ENCODE results near the gene DENND5B.
"Not testable (repeated sequence)": the region's sequence is repeated elsewhere in the genome, so short reads cannot be mapped to it uniquely, and the experiment has no call there.

The DENND5B gene

DNA sequence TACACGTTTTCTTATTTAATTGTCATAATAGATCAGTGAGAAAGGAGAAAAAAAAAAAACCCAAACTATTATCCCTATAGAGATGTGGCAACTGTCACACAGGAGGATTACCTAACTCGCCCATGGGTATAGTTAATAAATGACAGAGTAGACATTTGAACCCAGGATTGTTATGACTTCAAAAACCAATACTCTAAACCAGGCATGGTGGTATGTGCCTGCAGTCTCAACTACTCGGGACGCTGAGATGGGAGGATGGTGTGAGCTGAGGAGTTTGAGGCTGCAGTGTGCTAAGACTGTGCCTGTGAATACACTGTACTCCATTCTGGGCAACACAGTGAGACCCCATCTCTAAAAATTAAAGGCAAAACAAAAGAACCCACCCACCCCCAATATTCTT lies 114.5 kb downstream of the DENND5B start:
- no peak overlapping the region for H3K4me3 ChIP-seq (ENCODE audit: low read depth, low read length)

DNA sequence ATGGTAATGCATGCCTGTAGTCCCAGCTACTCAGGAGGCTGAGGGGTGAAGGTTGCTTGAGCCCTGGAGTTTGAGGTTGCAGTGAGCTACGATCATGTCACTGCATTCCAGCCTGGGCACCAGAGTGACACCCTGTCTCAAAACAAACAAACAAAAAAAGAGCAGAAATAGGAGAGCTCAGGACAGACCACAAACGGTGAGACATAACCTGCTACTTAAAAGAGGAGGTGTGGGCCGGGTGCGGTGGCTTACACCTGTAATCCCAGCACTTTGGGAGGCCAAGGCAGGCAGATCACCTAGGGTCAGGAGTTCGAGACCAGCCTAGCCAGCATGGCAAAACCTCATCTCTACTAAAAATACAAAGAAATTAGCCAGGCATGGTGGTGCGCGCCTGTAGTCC lies 115.3 kb downstream of the DENND5B start:
- H3K4me3 ChIP-seq (ENCODE audit: low read depth, low read length), result not testable (repeated sequence)

DNA sequence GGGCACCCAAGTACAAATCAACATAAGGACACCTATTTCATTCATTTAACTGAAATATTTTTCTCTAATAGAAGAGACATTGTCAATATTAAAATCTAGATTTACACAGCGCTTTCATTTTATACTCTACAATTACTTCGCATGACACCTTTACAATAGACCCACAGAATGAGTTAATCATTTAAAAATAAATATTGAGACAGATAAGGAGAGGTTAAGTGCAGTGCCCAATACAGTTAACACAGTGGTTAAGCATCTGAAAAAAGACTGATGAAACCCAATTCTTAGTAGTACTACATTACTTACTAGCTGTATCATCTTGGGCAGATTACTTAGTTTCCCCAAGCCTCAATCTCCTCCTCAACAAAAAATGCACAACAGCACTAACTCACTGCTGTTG lies 116.2 kb downstream of the DENND5B start:
- H3K4me3 ChIP-seq (ENCODE audit: low read depth, low read length), result no peak overlapping the region

DNA sequence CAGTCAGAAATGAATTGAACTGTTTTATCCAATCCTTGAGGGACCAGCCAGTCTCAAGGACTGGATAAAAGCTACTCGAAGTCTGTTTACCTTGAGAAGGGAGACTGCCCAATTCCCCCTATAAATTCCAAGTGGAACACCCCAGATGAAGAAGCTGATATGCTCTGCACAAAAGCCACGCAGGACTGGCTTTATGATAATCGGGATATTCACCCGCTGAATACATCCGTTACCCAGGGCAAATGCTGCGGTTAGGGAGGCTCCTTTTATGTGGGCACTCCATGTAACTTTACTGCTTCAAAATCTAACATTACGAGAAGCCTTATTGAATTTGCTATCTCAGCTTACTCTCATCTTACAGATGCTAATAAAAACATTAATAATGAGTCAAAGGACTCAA lies 119.1 kb downstream of the DENND5B start:
- H3K4me3 ChIP-seq (ENCODE audit: low read depth, low read length), result no peak overlapping the region

DNA sequence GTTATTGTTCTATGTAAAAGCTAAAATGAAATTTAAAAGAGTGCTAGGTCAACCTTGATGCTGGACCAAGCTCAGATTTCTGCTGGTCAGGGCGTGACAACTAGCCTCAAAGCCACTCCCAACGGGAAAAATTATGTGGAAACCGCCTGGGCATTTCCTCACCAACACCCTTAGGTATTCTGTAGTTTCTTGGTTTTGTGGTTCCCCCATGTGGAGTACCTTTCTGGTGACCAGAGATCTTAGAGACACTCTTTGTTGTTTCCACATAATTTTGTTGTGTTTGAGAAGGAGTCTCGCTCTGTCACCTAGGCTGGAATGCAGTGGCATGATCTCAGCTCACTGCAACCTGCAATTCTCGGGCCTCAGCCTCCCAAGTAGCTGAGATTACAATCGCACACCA lies 119.9 kb downstream of the DENND5B start:
- no peak overlapping the region for H3K4me3 ChIP-seq (ENCODE audit: low read depth, low read length)

DNA sequence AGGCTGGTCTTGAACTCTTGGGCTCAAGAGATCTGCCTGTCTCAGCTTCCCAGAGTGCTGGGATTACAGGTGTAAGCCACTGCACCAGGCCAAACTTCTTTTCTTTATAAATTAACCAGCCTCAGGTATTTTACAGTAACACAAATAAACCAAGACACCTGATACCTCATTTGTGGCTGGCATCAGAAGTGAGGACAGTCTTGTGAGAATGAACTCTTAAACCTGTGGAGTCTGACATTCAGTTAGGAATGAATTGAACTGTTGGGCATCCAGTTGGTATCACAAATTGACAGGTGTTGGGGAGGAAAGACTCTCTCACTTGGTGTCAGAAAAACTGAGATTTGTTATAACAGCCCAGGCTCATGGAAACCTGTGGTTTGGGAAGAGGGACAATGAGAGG lies 120.5 kb downstream of the DENND5B start:
- no peak overlapping the region for H3K4me3 ChIP-seq (ENCODE audit: low read depth, low read length)

DNA sequence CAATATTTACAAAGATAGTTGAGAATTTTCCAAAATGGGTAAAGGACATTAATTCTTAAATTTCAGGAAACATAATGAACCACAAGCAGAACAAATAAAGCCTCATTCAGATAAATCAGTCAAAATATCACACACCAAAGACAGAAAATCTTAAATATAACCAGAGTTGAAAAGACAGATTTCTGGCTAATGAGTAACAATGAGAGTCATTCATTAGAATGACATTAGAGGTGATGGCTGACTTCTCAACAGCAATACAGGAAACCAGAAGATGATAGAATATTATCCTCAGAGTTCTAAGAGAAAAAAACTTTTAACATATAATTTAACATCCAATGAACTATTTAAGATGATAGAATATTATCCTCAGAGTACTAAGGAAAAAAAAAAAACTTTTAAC lies 124.2 kb downstream of the DENND5B start:
- no peak overlapping the region for H3K4me3 ChIP-seq (ENCODE audit: low read depth, low read length)

DNA sequence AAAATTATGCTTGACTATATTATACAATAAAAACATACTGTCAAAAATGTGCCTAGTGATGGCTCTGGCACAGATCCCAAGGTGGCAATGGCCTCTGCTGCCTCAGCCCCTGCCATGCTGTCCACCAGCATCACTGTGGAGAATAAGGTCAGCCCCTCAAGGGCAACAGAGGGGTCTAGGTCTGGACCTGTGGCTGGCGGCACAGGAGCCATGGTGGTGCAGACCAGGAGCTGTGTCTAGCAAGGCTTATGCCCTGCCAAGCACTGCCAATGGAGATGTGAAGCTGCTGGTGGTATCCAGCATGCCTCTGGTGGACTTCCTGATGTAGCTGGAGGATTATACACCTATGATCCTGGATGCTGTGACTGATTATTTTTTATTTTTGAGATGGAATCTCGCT lies 125.9 kb downstream of the DENND5B start:
- no peak overlapping the region for H3K4me3 ChIP-seq (ENCODE audit: low read depth, low read length)

DNA sequence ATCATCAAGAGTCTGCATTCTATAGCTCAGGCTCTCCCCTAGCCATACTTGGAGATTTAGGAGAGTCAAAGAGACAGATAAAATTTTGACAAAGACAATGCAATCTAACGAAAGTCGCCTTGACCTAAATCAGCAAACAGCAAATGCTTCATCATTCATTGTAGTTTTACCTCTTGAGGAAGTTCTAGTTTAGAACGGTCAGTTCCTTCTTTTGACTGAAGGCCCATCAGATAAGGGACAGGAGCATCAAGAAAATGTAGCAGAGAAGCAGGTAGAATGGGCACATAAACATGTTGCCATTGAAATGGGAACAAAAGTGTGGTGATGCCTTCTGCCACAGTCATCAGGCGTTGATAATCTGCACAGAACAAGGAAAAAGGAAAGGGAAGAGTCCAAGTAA lies 130.9 kb downstream of the DENND5B start:
- H3K4me3 ChIP-seq (ENCODE audit: low read depth, low read length), result no peak overlapping the region

DNA sequence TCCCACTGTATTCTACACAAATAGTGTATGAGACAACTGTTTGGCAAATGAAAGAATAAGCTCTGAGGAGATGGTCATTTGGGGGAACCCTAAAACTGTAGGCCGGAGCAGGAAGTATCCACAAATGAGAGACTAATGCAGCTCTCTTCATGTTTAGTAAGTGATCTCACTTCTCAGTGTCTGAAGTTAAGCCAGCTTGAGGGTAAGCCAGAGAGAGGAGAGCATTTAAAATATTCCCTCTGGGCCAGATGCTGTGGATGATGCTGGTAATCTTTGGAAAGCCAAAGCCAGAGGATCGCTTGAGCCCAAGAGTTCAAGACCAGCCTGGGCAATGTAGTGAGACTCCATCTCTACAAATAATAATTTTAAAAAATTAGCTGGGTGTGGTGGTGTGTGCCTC lies 134.4 kb downstream of the DENND5B start:
- H3K4me3 ChIP-seq (ENCODE audit: low read depth, low read length), result no peak overlapping the region

DNA sequence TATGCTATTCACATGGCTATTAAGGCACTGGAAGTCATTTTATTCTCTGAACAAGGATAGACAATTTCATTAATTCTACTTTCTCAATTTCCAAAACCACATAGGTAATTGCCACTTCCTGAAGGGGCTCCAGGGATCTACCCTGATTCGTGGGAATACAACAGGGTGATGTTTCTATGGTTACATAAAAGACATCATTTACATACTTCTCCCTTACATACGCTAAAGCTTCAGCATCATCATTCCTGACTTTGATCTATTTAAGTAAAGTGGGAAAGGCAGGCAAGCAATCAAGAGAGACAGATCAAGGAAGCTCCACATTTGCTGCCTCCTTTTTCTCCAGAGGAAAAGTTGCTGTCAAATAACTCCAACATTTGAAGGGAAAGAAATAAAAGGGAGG lies 146.2 kb downstream of the DENND5B start:
- H3K4me3 ChIP-seq (ENCODE audit: low read depth, low read length), result no peak overlapping the region

DNA sequence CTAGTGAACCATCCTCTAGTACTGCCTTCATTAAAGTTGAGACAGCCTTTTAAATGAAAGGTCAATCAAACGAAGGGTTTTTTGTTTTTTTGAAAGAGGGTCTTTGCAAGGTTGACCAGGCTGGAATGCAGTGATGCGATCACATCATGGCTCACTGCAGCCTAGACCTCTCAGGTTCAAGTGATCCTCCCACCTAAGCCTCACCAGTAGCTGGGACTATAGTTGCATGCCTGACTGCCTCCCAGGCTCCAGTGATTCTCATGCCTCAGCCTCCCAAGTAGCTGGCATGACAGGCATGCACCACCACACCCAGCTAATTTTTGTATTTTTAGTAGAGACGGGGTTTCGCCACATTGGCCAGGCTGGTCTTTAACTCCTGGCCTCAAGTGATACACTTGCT lies 150.3 kb downstream of the DENND5B start:
- H3K4me3 ChIP-seq (ENCODE audit: low read depth, low read length), result no peak overlapping the region

DNA sequence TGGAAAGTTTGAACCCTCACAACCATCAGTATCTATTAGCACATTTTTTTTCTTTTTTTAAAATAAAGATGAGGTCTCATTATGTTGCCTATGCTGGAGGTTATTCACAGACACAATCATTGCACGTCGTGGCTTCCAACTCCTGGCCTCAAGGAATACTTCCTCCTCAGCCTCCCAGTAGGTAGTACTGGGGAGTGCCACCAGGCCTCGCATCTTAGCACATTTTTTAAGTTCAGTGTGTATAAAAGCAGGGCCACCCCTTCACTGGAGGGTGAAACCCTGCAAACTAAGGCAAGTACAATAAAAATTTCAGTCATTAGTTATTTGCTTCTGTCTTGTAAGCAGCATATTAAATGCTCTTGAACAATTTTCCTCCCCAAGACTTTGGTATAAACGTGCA lies 150.8 kb downstream of the DENND5B start:
- H3K4me3 ChIP-seq (ENCODE audit: low read depth, low read length), result no peak overlapping the region

DNA sequence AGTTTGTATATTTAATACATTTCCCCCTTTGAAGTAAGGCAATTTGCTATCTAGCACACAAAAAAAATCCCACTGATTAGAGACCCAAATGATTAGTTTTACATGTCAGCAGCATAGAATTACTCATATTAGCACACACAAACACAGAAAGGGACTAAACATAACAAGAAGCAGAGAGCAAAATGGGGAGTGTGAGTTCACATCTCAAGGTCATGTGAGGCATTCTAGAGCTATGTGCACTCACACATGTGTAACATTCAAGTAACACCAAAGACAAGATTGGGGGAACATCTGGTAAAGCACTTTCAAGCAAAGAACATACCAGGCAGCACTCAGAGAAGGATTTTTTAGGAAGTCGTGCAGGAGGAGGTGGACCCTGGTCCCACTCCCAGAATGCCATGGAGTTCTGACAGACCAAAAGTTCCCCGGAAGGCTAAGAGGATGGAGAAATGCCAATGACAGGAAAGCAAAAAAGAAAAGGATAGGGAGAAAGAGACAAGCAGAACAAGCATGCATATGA lies 159.2 kb downstream of the DENND5B start:
- H3K4me3 ChIP-seq (ENCODE audit: low read depth, low read length), result no peak overlapping the region

DNA sequence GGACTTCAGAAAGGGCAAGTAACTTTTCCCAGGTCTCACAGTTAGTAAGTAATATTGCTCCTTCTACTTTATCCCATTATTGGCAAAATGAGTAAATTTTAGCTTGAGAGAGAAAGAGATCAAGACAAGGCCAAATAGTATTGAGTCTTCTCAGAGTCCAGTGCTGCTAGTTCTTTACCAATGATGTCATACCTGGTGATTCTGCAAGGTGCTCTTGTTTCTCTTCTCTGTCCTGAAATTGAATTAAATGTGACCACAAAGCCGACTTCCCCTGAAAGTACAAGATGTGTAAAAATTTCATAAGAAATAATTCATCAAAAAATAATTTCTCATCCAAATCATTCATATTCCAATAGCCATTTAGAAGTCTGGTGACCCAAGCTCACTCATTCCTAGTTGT lies 167.5 kb downstream of the DENND5B start:
- no peak overlapping the region for H3K4me3 ChIP-seq (ENCODE audit: low read depth, low read length)

DNA sequence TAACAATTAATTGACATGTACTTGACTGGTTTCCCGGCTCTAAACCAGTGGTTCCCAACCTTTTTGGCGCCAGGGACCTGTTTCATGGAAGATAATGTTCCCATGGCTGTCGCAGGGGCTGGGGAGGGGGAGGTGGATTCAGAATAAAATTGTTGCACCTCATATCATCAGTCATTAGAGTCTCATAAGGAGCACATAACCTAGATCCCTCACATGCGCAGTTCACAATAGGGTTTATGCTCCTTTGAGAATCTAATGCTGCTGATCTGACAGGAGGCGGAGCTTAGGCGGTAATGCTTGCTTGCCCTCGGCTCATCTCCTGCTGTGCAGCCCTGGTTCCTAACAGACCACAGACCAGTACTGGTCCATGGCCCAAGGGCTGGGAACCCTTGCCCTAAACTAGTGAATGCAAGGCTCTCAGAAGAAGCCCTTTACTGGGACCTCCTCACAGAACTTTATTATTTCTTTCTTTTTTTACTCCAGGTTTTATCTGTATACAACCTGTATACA lies 178.6 kb downstream of the DENND5B start:
- no peak overlapping the region for H3K4me3 ChIP-seq (ENCODE audit: low read depth, low read length)

DNA sequence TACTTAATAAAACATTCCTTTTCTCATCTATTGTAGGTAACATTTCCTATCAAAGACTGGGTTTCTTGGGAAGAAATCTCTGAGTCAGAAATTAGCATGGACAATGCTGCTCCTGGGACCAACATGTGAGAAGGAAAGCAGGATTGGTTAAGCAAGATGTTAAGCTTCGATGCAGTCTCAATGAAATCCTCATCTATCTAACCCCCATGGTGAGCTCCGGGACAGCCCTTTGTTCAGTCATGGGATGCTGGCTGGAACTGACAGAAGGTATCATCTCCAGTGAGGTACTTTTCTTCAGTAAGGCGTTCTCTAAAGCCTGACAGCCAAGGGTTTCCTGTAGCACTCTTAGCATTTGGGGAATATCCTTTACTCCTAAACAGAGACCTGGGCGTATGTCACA lies 182.2 kb downstream of the DENND5B start:
- no peak overlapping the region for H3K4me3 ChIP-seq (ENCODE audit: low read depth, low read length)

DNA sequence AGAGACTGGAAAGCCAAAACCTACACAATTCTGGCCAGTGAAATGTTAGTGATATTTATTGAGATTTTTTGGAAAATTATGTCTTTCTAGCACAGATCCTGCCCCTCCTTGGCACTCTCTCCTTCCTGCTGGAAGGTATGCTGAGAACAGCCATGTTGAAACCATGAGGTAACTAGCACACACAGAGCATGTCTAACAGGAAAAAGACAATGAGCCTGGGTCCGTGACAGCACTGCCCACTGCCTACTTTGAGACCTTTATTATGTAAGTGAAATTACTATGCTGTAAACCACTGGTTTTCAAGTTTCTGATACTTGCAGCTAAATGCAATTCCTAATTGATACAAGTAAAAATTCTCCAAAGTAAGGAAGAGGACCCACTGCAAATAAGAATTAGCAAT lies 183.4 kb downstream of the DENND5B start:
- no peak overlapping the region for H3K4me3 ChIP-seq (ENCODE audit: low read depth, low read length)

DNA sequence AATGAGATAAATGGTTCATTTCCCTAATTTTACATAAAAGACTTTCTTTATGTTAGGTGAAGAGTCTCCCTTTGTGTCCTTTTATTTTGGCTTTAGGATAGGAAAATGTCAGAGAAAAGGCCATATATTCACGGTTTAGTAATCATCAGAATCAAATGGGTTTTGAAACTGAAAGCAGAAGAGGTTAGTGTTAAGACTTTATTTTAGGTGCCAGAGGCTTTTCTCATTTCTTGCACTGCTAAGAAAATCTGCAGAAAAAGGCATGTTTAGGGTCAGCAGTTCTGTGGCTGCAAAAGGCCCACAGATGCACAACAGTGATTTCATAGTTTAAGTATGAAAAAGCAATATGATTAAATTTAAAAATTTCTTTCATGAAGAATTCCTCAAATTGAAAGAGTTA lies 184.6 kb downstream of the DENND5B start:
- H3K4me3 ChIP-seq (ENCODE audit: low read depth, low read length), result no peak overlapping the region

DNA sequence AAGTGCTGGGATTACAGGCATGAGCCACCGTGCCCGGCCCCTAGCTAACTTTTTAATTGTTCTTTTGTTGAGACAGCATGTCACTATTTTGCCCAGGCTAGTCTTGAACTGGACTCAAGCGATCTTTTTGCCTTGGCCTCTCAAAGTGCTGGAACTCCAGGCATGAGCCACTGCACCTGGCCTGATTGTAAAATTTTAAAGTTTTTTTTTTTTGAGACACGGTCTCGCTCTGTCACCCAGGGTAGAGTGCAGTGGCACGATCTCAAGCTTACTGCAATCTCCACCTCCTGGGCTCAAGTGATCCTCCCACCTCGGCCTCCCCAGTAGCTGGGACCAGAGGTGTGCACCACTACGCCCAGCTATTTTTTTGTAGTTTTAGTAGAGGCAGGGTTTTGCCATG lies 185.9 kb downstream of the DENND5B start:
- no peak overlapping the region for H3K4me3 ChIP-seq (ENCODE audit: low read depth, low read length)

DNA sequence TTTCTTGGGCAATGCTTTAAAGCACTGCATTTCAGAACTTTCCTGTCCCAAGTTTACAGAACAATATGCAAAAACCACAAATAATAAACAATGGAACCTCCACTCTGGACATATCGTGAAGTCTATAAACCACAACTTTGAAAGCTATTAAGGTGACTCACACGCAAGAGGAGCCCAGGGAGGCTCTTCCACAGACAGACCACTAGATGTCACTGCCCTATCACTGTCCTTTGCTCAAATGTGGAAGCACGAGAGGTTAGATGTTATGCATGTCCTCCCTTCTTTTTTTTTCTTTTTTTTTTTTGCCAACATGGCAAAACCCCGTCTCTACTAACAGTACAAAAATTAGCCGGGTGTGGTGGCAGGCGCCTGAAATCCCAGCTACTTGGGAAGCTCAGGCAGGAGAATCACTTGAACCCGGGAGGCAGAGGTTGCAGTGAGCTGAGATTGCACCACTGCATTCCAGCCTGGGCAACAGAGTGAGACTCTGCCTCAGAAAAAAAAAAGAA lies 187.8 kb downstream of the DENND5B start:
- not testable (repeated sequence) for H3K4me3 ChIP-seq (ENCODE audit: low read depth, low read length)

DNA sequence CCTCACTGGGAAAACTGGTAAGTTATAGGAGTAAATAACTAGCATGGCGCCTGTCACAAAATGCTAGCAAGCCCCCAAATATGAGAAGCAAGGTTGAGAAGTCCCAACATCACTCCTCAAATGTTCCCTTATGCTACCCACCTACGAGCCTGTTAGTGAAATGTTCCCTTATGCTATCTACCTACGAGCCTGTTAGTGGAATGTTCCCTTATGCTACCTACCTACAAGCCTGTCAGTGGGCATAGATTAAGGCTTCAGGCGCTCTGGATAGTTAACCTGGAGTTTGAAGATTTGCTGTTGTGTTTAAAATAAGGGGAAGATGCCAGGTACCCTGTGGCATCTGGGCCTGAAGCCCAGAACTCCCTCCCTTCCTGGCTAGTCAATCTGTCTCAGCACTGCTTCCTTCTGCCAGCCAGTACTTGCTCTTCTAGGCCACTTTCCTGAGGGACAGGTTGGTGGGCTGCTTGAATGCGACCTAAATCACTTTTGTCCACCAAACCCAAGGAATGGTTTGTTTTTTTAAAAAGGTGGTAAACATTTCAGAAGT lies 197.9 kb downstream of the DENND5B start:
- no peak overlapping the region for H3K4me3 ChIP-seq (ENCODE audit: low read depth, low read length)

DNA sequence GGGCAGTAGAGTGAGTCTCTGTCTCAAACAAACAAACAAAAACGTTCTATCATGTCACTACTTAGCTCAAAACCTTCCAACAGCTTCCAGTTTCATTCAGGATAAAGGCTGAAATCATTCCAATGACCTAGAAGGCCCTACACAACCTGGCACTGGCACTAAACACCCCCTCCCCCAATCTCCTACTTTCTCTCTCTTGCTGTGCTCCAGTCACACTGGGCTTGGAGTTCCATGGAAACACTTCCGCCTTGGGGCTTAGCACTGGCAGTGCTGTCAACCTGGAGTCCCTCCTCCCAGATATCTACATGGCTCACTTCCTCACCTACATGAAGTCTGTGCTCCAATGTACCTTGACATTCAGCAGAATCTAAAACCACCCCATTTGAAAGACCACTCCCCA lies 199.9 kb downstream of the DENND5B start:
- H3K4me3 ChIP-seq (ENCODE audit: low read depth, low read length), result no peak overlapping the region
